Measurements from ENCODE around the gene GPR35.

GRCh38 chr2:240620859-240621258 is 4.4 kb upstream of the GPR35 start:
- no peak for TF ChIP-seq REST (IDR thresholded peaks at IDR 0.05)
- no peak for TF ChIP-seq RAD21 (IDR thresholded peaks at IDR 0.05)
